K562 (cell line): ENCODE data around the gene HSD3B7. TPM values are rescaled to one million over a fixed set of nuclear protein-coding genes. Genes with fewer than 3 reads are reported as not detected.
A peak's percentile ranks its signal among the peaks of the same experiment; 100 is the strongest.

Experiments used
- ATAC-seq: fragments of 200-7000 bp; cut with Tn5 transposase; 3 replicates; pipeline ENCODE4 v1.9.1; 2020; ENCODE audit warnings: moderate library complexity
- BruUV-seq: library from RNA; stranded (reverse); fragments of 400-500 nt; replicated peaks from 2 replicates; lab custom pipeline; 2021; lab: Mats Ljungman, UMichigan
- CTCF ChIA-PET: fragments of 300-600 bp; formaldehyde crosslinking; extraction: SDS; loops from one replicate; lab custom pipeline; 2021; ENCODE audit warnings: low intra/inter-chr PET ratio; lab: Yijun Ruan, JAX
- POLR2A ChIA-PET: fragments of 300-600, 350-650 bp; sonication (Branson Sonifier 250); formaldehyde crosslinking; extraction: SDS; loops from one replicate; lab custom pipeline; 2021; ENCODE audit warnings: antibody characterized with exemption, inconsistent platforms; lab: Yijun Ruan, JAX
- DNase-seq, 4 experiments: peaks; one replicate each; pipeline versions ENCODE4 v3.0.0 to v3.0.0-alpha.2; 2011 to 2018; ENCODE audit warnings: low spot score in 3 of 4, mixed read lengths in 3 of 4; ENCODE audit errors: extremely low read depth in 1 of 4
- FAIRE-seq: peaks from 2 replicates; lab custom pipeline; 2011; peaks lifted over from hg19 to GRCh38; lab: Jason Lieb, UNC
- H2AFZ ChIP-seq: 2 replicates; pipeline ENCODE4 v1.6.0; 2011; ENCODE audit warnings: low read depth, low read length, control low read depth, inconsistent platforms
- H3K27ac ChIP-seq: fragments of 200-600 bp; 3 replicates; pipeline ENCODE4 v1.8.0; 2011; ENCODE audit warnings: low read depth, mild to moderate bottlenecking, control low read depth, inconsistent platforms, low read length, moderate library complexity, mixed read lengths; ENCODE audit errors: extremely low read depth
- H3K27me3 ChIP-seq, 2 experiments: fragments of 300-600 bp in 1 of 2; 2 replicates in 1 of 2; 3 replicates in 1 of 2; pipeline versions ENCODE4 v1.6.0 to v1.8.0; 2011; ENCODE audit warnings: inconsistent platforms in 2 of 2, low read length in 2 of 2, mild to moderate bottlenecking in 1 of 2, mixed read lengths in 1 of 2, moderate library complexity in 1 of 2; ENCODE audit not compliant: control insufficient read depth in 2 of 2, insufficient read depth in 2 of 2
- H3K36me3 ChIP-seq: fragments of 300-600 bp; 3 replicates; pipeline ENCODE4 v1.8.0; 2011; ENCODE audit warnings: mild to moderate bottlenecking, low read length, inconsistent platforms; ENCODE audit not compliant: control insufficient read depth, insufficient read depth
- H3K4me1 ChIP-seq, 2 experiments: fragments of 200-600 bp in 1 of 2; replicated peaks in 1 of 2; 2 replicates in 1 of 2; 3 replicates in 1 of 2; pipeline versions ENCODE4 v1.5.1 to v1.8.0; 2011; ENCODE audit warnings: inconsistent platforms in 2 of 2, low read length in 2 of 2, mild to moderate bottlenecking in 1 of 2, mixed read lengths in 1 of 2, moderate library complexity in 1 of 2; ENCODE audit not compliant: control insufficient read depth in 2 of 2, insufficient read depth in 2 of 2
- H3K4me2 ChIP-seq: 2 replicates; pipeline ENCODE4 v1.6.1; 2011; ENCODE audit warnings: low read length, control low read depth, inconsistent platforms, mixed read lengths; ENCODE audit not compliant: insufficient read depth
- H3K4me3 ChIP-seq: fragments of 200-600 bp; sonication (generic), shearing (Covaris generic); 2 replicates; pipeline ENCODE4 v1.5.1; 2016; ENCODE audit warnings: control low read depth, inconsistent platforms
- H3K79me2 ChIP-seq: fragments of 200-600 bp; 3 replicates; pipeline ENCODE4 v1.8.0; 2011; ENCODE audit warnings: low read length, inconsistent platforms; ENCODE audit not compliant: control insufficient read depth, insufficient read depth
- H3K9ac ChIP-seq, 2 experiments: 2 replicates each; pipeline versions ENCODE4 v1.6.0 to v1.6.1; 2011; ENCODE audit warnings: low read depth in 2 of 2, low read length in 2 of 2, control low read depth in 1 of 2, inconsistent platforms in 1 of 2, mild to moderate bottlenecking in 1 of 2, mixed read lengths in 1 of 2; ENCODE audit not compliant: insufficient read depth in 1 of 2
- H3K9me1 ChIP-seq: one replicate; pipeline ENCODE4 v1.6.0; 2011; ENCODE audit warnings: inconsistent platforms, mild to moderate bottlenecking, low read length, moderate library complexity; ENCODE audit not compliant: control insufficient read depth, insufficient read depth
- H3K9me3 ChIP-seq: replicated peaks from 2 replicates; pipeline ENCODE4 v1.5.1; 2011; ENCODE audit warnings: low read depth, low read length, inconsistent platforms; ENCODE audit not compliant: control insufficient read depth, insufficient read depth
- H4K20me1 ChIP-seq: replicated peaks from 2 replicates; pipeline ENCODE4 v1.6.1; 2011; ENCODE audit warnings: low read length, inconsistent platforms, mixed read lengths; ENCODE audit not compliant: control insufficient read depth, insufficient read depth
- LCOR ChIP-seq: sonication (generic); formaldehyde crosslinking; IDR thresholded peaks from 2 replicates; pipeline ENCODE4 v1.8.0; 2022; ENCODE audit warnings: mild to moderate bottlenecking, missing genetic modification reagents
- MGA ChIP-seq: fragments of 450-650 bp; IDR thresholded peaks from 2 replicates; pipeline ENCODE4 v1.6.1; 2016; ENCODE audit warnings: mild to moderate bottlenecking, moderate library complexity
- MIER1 ChIP-seq: fragments of 450-650 bp; IDR thresholded peaks from 2 replicates; pipeline ENCODE4 v1.6.1; 2016; ENCODE audit warnings: antibody characterized with exemption, mild to moderate bottlenecking, low read depth
- MTA1 ChIP-seq: fragments of 450-650 bp; IDR thresholded peaks from 2 replicates; pipeline ENCODE4 v1.6.1; 2017; ENCODE audit warnings: borderline replicate concordance
- NFIC ChIP-seq: fragments of 450-650 bp; IDR thresholded peaks from 2 replicates; pipeline ENCODE4 v1.6.1; 2017; ENCODE audit warnings: mild to moderate bottlenecking, inconsistent platforms
- RB1 ChIP-seq: fragments of 450-650 bp; IDR thresholded peaks from 2 replicates; pipeline ENCODE4 v1.6.1; 2017; ENCODE audit warnings: low read depth, mild to moderate bottlenecking
- RNF2 ChIP-seq: sonication (generic); IDR thresholded peaks from 2 replicates; pipeline ENCODE4 v1.6.1; 2016
- SNRNP70 ChIP-seq: fragments of 200-400 bp; formaldehyde crosslinking; optimal IDR thresholded peaks from 2 replicates; pipeline ENCODE3; 2017; ENCODE audit warnings: low read depth, low read length
- TCFL5 ChIP-seq: fragments of 250-450 bp; sonication (Bioruptor Pico); conservative IDR thresholded peaks from 2 replicates; pipeline ENCODE4 v1.6.1; 2021; ENCODE audit warnings: mild to moderate bottlenecking, moderate library complexity, matching md5 sums
- THRAP3 ChIP-seq: fragments of 450-650 bp; IDR thresholded peaks from 2 replicates; pipeline ENCODE4 v1.6.1; 2016; ENCODE audit warnings: mild to moderate bottlenecking, inconsistent platforms, borderline replicate concordance
- ZNF280A ChIP-seq: fragments of 450-650 bp; IDR thresholded peaks from 2 replicates; pipeline ENCODE4 v1.6.1; 2018; ENCODE audit warnings: mild to moderate bottlenecking, low read depth; ENCODE audit not compliant: partially characterized antibody
- WGBS: fragments of 100-300 bp; shearing (Covaris generic); methylation state at CpG from one replicate; pipeline ENCODE4 v1.1.6; 2016; ENCODE audit warnings: low coverage, mixed read lengths; ENCODE audit not compliant: insufficient coverage; ENCODE audit errors: missing lambda C conversion rate; 5-methylcytosine and 5-hydroxymethylcytosine counted together
- in situ Hi-C: fragments of 300-500 bp; cut with MboI; formaldehyde crosslinking; loops from 4 replicates; pipeline ENCODE4 v1.15.0; 2018; ENCODE audit warnings: inconsistent platforms, mixed read lengths
- intact Hi-C: fragments of 100-400 bp; cut with micrococcal nuclease; formaldehyde crosslinking; loops from 2 replicates; pipeline ENCODE4 v1.14.2; 2022
- polyA plus RNA-seq, 8 experiments: library from polyadenylated mRNA; depleted of rRNA in 4 of 8; stranded (reverse) in 5 of 8; unstranded in 3 of 8; fragments of >200 nt; fragmentation: Nextera tagmentation in 2 of 8; fragmentation: Illumina TruSeq in 1 of 8; extraction: Ambion mirVana in 2 of 8; extraction: Trizol in 1 of 8; gene quantifications; 2 replicates each; pipeline versions ENCODE4 v1.2.1 to v1.2.3, GENCODE V29; 2011 to 2014; ENCODE audit warnings: inconsistent platforms in 1 of 8, missing spikeins in 1 of 8
- total RNA-seq, 7 experiments: library from RNA; depleted of rRNA in 6 of 7; stranded (reverse); fragments of >200 nt in 6 of 7; fragmentation: Illumina TruSeq in 2 of 7; extraction: Trizol in 2 of 7; gene quantifications; 2 replicates each; pipeline versions ENCODE4 v1.2.1 to v1.2.3, GENCODE V29; 2011 to 2021; ENCODE audit warnings: low replicate concordance in 1 of 7

HSD3B7 gene
- total and polyA plus RNA-seq, 9 of the 15 experiments (the other 6 are each of a cell fraction or from before 2014, with no cell fraction given), result 5.4 to 49.1 (median 23.0) TPM

- ChIA-PET POLR2A (interaction anchor here (0.5 to 0.8 kb wide), 3 partner anchors 8 to 76 kb away, joined by 3 read pairs; no protein-coding TSS in a partner anchor), CTCF (no interaction called here)
- Histone ChIP-seq H3K9me1 (no peaks in the 10 kb centered on the region), H3K27ac (no peak overlapping the region), H3K9me3 (no peaks in the 10 kb centered on the region), H3K79me2 (peaks cover 4% of the 10 kb centered on the region; the same call in 1 of the 3 replicates), H3K36me3 (peaks cover 18% of the 10 kb centered on the region; the same call in 1 of the 3 replicates), H3K4me1 (peaks cover 18 to 51% of the 10 kb centered on the region in 2 experiments), H3K4me3 (no peak overlapping the region), H3K4me2 (no peak overlapping the region), H4K20me1 (no peaks in the 10 kb centered on the region), H3K9ac (peak overlapping the region in 1 of 2 experiments; percentile 49; a peak in 2 of 4 replicates), H3K27me3 (no peaks in the 10 kb centered on the region), H2AFZ (no peak overlapping the region)
- BruUV-seq, result no TSS peak
- intact Hi-C loops (loop anchor here (5.0 kb wide), 2 partner anchors 41 to 81 kb away; partner anchors contain the start of genes STX4, ZNF646 and ZNF668), in situ Hi-C loops (loop anchor here (10.0 to 25.0 kb wide), 2 partner anchors 324 to 446 kb away; partner anchors contain the start of genes COX6A2 and ZNF843)
- DNase-seq (no peak), FAIRE-seq (no peak), ATAC-seq (no peak)
- 75% methylated on average over 8 of the region's 8 CpGs for WGBS
- TF ChIP-seq TCFL5 (CRISPR knock-in tag) (no peak), ZNF280A (no peak), MTA1 (no peak), RB1 (no peak), SNRNP70 (no peak), THRAP3 (no peak), RNF2 (no peak), LCOR (CRISPR knock-in tag) (no peak), NFIC (no peak), MGA (no peak), MIER1 (no peak)
These were observed 6.0 kb downstream of the HSD3B7 start for GRCh38 chr16:30991052-30991451.
